WI38 (cell line): ENCODE results near the gene ELOVL2.

ENCODE experiments used
- H3K4me3 ChIP-seq: 2 replicates; pipeline ENCODE4 v1.5.1; 2011; ENCODE audit warnings: low read depth, mild to moderate bottlenecking, control low read depth, low read length
- CTCF ChIP-seq: IDR thresholded peaks from 2 replicates; pipeline ENCODE4 v1.5.1; 2012; ENCODE audit warnings: low read depth, mild to moderate bottlenecking, control low read depth, low read length

Gene ELOVL2

GRCh38 chr6:11066505-11067347 is 22.6 kb upstream of the ELOVL2 start:
- TF ChIP-seq CTCF = no peak
- H3K4me3 ChIP-seq = no peak overlapping the region

- TF ChIP-seq CTCF = no peak
These were observed 21.5 kb upstream of the ELOVL2 start for GRCh38 chr6:11065436-11066202.

GRCh38 chr6:11064836-11065235 is 20.7 kb upstream of the ELOVL2 start:
- TF ChIP-seq CTCF = no peak

More at GRCh38 chr6:11065436-11066202, 21.5 kb upstream of the ELOVL2 start:
- no peak overlapping the region for H3K4me3 ChIP-seq

GRCh38 chr6:11062715-11063114 is 18.6 kb upstream of the ELOVL2 start:
- TF ChIP-seq CTCF = no peak
- no peak overlapping the region for H3K4me3 ChIP-seq

More at GRCh38 chr6:11064836-11065235, 20.7 kb upstream of the ELOVL2 start:
- no peak overlapping the region for H3K4me3 ChIP-seq

GRCh38 chr6:11062083-11062482 is 18.0 kb upstream of the ELOVL2 start:
- no peak for TF ChIP-seq CTCF
- no peak overlapping the region for H3K4me3 ChIP-seq

- no peak for TF ChIP-seq CTCF
These were observed 14.3 kb upstream of the ELOVL2 start for GRCh38 chr6:11058406-11058805.

GRCh38 chr6:11056871-11057270 is 12.8 kb upstream of the ELOVL2 start:
- no peak for TF ChIP-seq CTCF
- no peak overlapping the region for H3K4me3 ChIP-seq

More at GRCh38 chr6:11058406-11058805, 14.3 kb upstream of the ELOVL2 start:
- H3K4me3 ChIP-seq = no peak overlapping the region
